ENCODE measurements around the gene PRRT4.

PRRT4 gene

DNA sequence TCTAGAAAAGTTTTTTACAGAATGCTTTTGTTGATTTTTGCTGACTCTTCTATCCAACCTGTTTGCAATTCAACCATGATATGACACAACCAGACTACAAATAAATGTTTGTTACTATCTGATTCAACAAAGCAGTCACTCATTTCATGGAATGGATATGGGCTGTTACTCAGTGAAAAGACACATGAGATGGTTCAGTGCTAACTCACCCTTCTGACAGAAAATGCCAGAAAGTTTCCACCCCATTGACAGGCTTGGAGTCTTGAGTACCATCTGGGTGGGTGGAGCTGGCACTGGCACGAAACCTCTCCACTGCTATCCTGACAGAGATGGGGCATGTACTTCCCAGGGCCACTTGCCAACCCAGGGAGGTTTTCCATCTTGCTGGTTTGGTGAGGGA, 57.3 kb downstream of the PRRT4 start:
- peak; percentile 6 for DNase-seq (ENCODE audit: low read depth, low spot score)
- H3K27ac ChIP-seq: peak overlapping the region; percentile 31

DNA sequence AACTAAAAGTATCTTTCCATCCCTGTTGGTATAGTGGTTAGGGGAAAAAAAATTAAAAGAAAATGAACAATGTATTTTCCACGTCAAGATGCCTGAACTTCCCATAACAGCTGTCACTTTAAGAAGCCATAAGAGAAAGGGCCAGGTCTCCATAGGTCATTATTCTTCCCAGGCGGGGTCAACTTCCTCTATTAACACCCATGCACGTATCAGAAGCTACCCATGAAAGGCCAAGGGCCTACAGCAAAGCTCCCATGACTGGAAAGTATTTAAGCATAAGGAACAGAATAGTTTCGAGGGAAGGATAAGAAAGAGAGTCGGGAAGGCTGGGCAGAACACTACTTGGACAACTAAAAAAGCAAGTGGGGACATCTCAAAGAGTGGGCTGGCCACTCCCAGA, 57.8 kb downstream of the PRRT4 start:
- no peak for DNase-seq (ENCODE audit: low read depth, low spot score)
- H3K27ac ChIP-seq: peak overlapping the region; percentile 31

GRCh38 chr7:128303133-128303532, 58.4 kb downstream of the PRRT4 start:
- DNase-seq (ENCODE audit: low read depth, low spot score): no peak
- H3K27ac ChIP-seq: no peak overlapping the region

- H3K27ac ChIP-seq: no peak overlapping the region
- DNase-seq (ENCODE audit: low read depth, low spot score): no peak
Measured at GRCh38 chr7:128302139-128302538, 59.4 kb downstream of the PRRT4 start.

Data from epithelial cell of prostate (primary cell).